GM12874 (cell line): Measurements from ENCODE around the gene SREBF2.

Source experiments
- CTCF ChIP-seq: IDR thresholded peaks from 2 replicates; pipeline ENCODE4 v1.5.1; 2011; ENCODE audit warnings: low read depth, mild to moderate bottlenecking, control low read depth, low read length, moderate library complexity; ENCODE audit not compliant: insufficient read depth

Gene SREBF2

GRCh38 chr22:41827671-41828070, 5.2 kb upstream of the SREBF2 start:
- no peak for TF ChIP-seq CTCF

GRCh38 chr22:41828516-41828915, 4.4 kb upstream of the SREBF2 start:
- TF ChIP-seq CTCF, result no peak

- no peak for TF ChIP-seq CTCF
These were observed 2.7 kb upstream of the SREBF2 start for GRCh38 chr22:41830174-41830573.

GRCh38 chr22:41831383-41831782, 1.5 kb upstream of the SREBF2 start:
- no peak for TF ChIP-seq CTCF

GRCh38 chr22:41831828-41832552, 915 bp upstream of the SREBF2 start:
- TF ChIP-seq CTCF, result no peak

- no peak for TF ChIP-seq CTCF
These were observed 582 bp downstream of the SREBF2 start for GRCh38 chr22:41833369-41834004.

GRCh38 chr22:41834005-41834944, 1.4 kb downstream of the SREBF2 start:
- no peak for TF ChIP-seq CTCF
